ENCODE data around the gene L3MBTL4.
"Not testable (repeated sequence)": the region's sequence is repeated elsewhere in the genome, so short reads cannot be mapped to it uniquely, and the experiment has no call there.

Gene L3MBTL4

GRCh38 chr18:6406075-6406909, 8.4 kb downstream of the L3MBTL4 start:
- DNase-seq (ENCODE audit: low spot score), result no peak

GRCh38 chr18:6405237-6406074, 9.3 kb downstream of the L3MBTL4 start:
- no peak for DNase-seq (ENCODE audit: low spot score)

GRCh38 chr18:6404834-6405233, 9.9 kb downstream of the L3MBTL4 start:
- no peak for DNase-seq (ENCODE audit: low spot score)

- DNase-seq (ENCODE audit: low spot score), result no peak
Observed at GRCh38 chr18:6401687-6402086, 13.0 kb downstream of the L3MBTL4 start.

DNA sequence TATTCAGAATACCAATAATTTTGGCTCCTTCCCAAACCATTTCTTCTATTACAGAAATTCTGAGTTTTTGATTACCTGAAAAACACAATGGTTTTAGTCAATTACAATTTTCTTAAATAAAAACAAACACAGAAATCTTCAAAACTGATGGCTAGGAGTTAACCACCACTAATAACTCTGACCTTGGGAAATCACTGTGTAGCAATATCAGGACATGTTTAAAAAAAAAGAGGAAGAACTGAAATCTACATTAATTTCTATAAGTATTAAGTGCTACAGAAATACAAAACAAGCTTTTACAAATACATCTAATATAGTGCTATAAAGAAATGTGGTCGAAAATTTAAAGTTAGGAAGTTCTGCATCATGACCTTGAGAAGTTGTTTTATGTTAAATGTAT, 14.9 kb downstream of the L3MBTL4 start:
- DNase-seq (ENCODE audit: low spot score), result no peak

- no peak for DNase-seq (ENCODE audit: low spot score)
Observed at GRCh38 chr18:6397931-6398566, 16.7 kb downstream of the L3MBTL4 start.

DNA sequence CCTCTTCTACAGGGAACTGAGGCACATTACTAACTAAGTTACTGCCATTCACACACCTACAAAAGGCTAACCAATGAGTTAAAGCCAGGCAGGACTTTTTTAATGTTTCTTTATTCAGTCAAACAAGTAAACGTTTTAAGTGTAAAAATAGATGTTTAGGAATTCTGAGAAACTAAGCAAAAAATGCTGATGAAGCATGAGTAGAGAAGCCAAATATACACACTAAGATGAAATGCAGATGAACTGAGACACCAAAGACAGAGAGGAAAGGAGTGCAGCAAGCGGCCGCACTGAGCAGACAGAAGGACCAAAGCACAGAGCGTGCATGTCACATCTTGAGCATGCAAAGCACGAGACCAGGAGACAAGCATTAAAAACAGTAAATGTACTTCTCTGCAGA, 17.9 kb downstream of the L3MBTL4 start:
- DNase-seq (ENCODE audit: low spot score), result no peak

- no peak for DNase-seq (ENCODE audit: low spot score)
Observed at GRCh38 chr18:6396276-6396675, 18.4 kb downstream of the L3MBTL4 start.

GRCh38 chr18:6389005-6389404, 25.7 kb downstream of the L3MBTL4 start:
- no peak for DNase-seq (ENCODE audit: low spot score)

- DNase-seq (ENCODE audit: low spot score), result no peak
Observed at GRCh38 chr18:6382963-6383362, 31.7 kb downstream of the L3MBTL4 start.

- DNase-seq (ENCODE audit: low spot score), result not testable (repeated sequence)
Observed at GRCh38 chr18:6377473-6377872, 37.2 kb downstream of the L3MBTL4 start.

DNA sequence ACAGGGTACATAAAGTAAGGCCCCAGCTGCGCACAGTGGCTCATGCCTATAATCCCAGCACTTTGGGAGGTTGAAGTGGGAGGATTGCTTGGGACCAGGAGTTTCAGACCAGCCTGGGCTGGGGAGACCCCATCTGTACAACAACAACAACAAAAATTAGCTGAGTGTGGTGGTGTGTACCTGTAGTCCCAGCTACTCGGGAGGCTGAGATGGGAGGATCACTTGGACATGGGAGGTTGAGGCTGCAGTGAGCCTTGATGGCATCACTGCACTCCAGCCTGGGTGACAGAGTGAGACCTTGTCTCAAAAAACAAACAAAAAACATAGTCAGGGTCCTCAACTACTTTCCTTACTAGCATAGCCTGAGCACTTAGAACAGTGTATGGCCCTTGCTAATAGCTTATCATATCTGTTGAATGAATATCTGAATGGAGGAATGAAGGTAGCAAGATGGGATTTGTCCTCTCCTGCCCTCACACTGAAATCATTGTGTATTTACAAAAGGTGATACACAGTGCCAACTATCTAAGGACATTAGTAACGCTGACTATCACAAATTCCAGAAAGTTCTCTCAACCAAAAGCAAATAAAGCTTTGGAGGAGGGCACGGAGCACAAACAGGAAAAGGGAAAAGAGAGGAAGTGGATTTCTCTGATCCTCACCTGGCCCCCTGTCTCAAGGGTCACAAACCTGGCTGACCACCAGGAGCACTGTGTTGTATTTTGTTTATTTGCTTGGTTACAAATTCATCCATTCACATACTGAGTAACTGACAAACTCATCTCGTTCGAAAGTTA, 38.1 kb downstream of the L3MBTL4 start:
- DNase-seq (ENCODE audit: low spot score), result no peak

GRCh38 chr18:6374935-6375529, 39.7 kb downstream of the L3MBTL4 start:
- no peak for DNase-seq (ENCODE audit: low spot score)

DNA sequence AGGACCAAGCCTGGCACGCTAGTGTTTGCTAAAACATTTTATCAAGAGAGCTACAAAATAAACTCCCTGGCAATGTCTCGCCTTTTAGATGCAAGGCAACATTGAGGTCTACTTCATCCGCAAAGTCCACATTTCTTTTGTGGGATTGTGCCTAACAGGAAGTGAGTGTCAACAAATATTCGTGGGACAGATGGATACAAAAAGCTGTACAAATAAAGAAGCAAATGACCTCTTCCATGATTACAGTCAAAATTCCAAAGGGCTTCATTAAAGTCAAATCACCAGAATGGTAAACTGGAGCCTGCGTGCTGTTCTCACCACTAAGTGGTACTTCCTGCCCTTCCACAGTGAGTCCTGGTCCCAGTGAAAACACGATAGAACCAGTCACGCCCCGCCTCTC, 40.4 kb downstream of the L3MBTL4 start:
- DNase-seq (ENCODE audit: low spot score), result no peak

- DNase-seq (ENCODE audit: low spot score), result no peak
Observed at GRCh38 chr18:6373187-6373586, 41.5 kb downstream of the L3MBTL4 start.

DNA sequence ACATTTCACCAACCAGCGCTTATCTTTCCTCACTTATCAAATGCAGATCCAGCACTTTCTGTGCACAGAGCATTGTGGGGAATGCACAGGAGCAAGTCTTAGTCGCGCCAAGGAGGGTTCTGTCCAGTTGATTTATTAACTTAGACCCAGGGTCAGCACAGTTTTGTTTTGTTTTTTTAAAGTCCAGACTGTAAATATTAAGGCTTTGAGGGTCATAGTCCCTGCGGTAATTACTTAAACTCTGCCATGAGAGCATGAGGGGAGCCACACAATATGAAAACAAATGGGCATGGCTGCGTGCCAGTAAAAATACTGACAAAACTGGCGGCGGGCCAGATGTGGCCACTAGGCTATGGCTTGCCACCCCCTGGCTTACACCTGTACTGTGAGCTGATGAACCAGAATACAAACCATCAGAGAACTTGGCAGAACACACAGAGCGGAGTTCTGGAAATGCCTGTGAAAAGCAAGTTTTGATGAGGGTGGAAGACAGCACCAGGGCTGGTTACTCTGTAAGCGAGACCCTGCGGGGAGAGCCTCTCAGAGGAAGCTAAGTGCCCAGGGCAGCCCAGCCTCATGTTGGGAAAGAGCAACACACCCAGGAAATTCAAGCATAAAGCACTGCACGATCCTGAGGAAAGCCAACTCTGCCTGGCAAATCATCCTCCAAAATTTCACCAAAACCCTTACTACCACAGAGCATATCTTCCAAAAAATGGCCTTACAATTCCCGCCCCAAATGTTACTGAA, 43.6 kb downstream of the L3MBTL4 start:
- no peak for DNase-seq (ENCODE audit: low spot score)

GRCh38 chr18:6370410-6370809, 44.3 kb downstream of the L3MBTL4 start:
- DNase-seq (ENCODE audit: low spot score), result no peak

GRCh38 chr18:6368017-6368416, 46.7 kb downstream of the L3MBTL4 start:
- no peak for DNase-seq (ENCODE audit: low spot score)

- DNase-seq (ENCODE audit: low spot score), result no peak
Observed at GRCh38 chr18:6367208-6367607, 47.5 kb downstream of the L3MBTL4 start.

- DNase-seq (ENCODE audit: low spot score), result no peak
Observed at GRCh38 chr18:6366776-6367175, 47.9 kb downstream of the L3MBTL4 start.

- no peak for DNase-seq (ENCODE audit: low spot score)
Observed at GRCh38 chr18:6365385-6365784, 49.3 kb downstream of the L3MBTL4 start.
